ENCODE data around the gene ZNF132. TPM values are rescaled to one million over a fixed set of nuclear protein-coding genes. Genes with fewer than 3 reads are reported as not detected.

ZNF132 gene
- total and polyA plus RNA-seq, 9 of the 15 experiments (the other 6 are each of a cell fraction or from before 2014, with no cell fraction given), result 0.03 to 0.42 (median 0.10) TPM; not detected in 5

DNA sequence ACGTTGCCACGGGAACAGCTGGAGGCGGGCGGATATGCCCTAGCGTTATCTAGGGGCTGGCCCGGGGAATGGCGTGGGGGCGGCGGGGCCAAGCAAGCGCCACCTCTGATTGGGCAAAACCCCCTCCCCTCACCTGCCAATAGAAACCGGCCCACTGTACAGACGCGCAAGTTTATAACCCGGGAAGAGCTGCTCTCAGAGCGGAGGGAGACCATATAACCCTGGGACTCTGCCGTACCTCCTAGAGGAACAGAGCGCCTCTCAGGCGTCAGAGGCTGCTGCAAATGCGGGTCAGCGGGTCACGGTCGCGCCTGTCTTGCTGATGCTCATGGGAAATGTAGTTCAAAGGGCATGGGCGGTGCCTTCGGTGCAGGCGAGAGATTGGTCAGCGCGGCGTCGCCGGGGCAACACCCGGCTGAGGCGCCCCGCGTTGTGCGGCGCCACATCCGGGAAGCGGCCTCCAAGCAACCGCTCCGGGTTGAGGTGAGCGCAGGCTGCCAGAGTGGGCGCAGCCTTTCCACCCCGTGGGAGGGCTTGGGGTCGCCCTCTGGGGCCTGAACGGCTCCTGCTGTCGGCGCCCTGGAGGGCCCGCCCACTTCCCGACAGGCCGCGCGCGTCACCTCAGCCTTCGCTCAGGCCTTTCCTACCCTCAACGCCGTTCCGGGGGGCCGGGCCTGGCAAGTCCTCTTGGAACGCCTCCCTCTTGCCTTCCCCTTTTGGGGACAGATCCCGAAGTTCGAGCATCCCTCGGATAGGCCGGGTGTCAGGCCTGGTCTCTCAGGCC is 36.0 kb upstream of the ZNF132 start, which contains the start of gene ZNF446 (continued):
- TF ChIP-seq, protein P1, sequence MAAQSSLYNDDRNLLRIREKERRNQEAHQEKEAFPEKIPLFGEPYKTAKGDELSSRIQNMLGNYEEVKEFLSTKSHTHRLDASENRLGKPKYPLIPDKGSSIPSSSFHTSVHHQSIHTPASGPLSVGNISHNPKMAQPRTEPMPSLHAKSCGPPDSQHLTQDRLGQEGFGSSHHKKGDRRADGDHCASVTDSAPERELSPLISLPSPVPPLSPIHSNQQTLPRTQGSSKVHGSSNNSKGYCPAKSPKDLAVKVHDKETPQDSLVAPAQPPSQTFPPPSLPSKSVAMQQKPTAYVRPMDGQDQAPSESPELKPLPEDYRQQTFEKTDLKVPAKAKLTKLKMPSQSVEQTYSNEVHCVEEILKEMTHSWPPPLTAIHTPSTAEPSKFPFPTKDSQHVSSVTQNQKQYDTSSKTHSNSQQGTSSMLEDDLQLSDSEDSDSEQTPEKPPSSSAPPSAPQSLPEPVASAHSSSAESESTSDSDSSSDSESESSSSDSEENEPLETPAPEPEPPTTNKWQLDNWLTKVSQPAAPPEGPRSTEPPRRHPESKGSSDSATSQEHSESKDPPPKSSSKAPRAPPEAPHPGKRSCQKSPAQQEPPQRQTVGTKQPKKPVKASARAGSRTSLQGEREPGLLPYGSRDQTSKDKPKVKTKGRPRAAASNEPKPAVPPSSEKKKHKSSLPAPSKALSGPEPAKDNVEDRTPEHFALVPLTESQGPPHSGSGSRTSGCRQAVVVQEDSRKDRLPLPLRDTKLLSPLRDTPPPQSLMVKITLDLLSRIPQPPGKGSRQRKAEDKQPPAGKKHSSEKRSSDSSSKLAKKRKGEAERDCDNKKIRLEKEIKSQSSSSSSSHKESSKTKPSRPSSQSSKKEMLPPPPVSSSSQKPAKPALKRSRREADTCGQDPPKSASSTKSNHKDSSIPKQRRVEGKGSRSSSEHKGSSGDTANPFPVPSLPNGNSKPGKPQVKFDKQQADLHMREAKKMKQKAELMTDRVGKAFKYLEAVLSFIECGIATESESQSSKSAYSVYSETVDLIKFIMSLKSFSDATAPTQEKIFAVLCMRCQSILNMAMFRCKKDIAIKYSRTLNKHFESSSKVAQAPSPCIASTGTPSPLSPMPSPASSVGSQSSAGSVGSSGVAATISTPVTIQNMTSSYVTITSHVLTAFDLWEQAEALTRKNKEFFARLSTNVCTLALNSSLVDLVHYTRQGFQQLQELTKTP (IDR thresholded peaks at IDR 0.05; ENCODE audit: low read depth in 1 of 2, partially characterized antibody in 2 of 2), result peak in 1 of 2 experiments; percentile 89
- TF ChIP-seq ZNF431 (CRISPR knock-in tag; IDR thresholded peaks at IDR 0.05) (0 out of 2 replicates have a peak, but pooled peaks have one; percentile 46), JUNB (CRISPR knock-in tag; conservative IDR thresholded peaks at IDR 0.05) (no peak), DACH1 (IDR thresholded peaks at IDR 0.05; ENCODE audit: partially characterized antibody) (peak; percentile 82), HNRNPL (IDR thresholded peaks at IDR 0.05; ENCODE audit: low read depth, low read length) (peak; percentile 48; the same call in 1 of the 2 replicates), CREM (IDR thresholded peaks at IDR 0.05; ENCODE audit: low read depth) (peak; percentile 92), ZNF232 (CRISPR knock-in tag; IDR thresholded peaks at IDR 0.05) (no peak), ZNF395 (CRISPR knock-in tag; IDR thresholded peaks at IDR 0.05) (no peak), C11orf30 (IDR thresholded peaks at IDR 0.05; ENCODE audit: low read depth) (peak; percentile 66), CHD4 (IDR thresholded peaks at IDR 0.05; ENCODE audit: insufficient read depth, insufficient replicate concordance, low read depth, low read length, poor library complexity, severe bottlenecking) (no peak), TEAD1 (CRISPR knock-in tag; IDR thresholded peaks at IDR 0.05) (peak in 1 of 2 experiments; percentile 66; a peak in 1 of 4 replicates), FOXJ3 (CRISPR knock-in tag; IDR thresholded peaks at IDR 0.05) (no peak), ZNF140 (CRISPR knock-in tag; IDR thresholded peaks at IDR 0.05) (no peak), ZNF354B (CRISPR knock-in tag; IDR thresholded peaks at IDR 0.05) (no peak), HLTF (IDR thresholded peaks at IDR 0.05) (no peak; the same call in 1 of the 2 replicates), ETS2 (tag; IDR thresholded peaks at IDR 0.05; ENCODE audit: borderline replicate concordance, poor library complexity, severe bottlenecking) (no peak), TARDBP (IDR thresholded peaks at IDR 0.05) (no peak), GTF2A2 (tag; IDR thresholded peaks at IDR 0.05) (no peak)
- TF ChIP-seq, protein P2, sequence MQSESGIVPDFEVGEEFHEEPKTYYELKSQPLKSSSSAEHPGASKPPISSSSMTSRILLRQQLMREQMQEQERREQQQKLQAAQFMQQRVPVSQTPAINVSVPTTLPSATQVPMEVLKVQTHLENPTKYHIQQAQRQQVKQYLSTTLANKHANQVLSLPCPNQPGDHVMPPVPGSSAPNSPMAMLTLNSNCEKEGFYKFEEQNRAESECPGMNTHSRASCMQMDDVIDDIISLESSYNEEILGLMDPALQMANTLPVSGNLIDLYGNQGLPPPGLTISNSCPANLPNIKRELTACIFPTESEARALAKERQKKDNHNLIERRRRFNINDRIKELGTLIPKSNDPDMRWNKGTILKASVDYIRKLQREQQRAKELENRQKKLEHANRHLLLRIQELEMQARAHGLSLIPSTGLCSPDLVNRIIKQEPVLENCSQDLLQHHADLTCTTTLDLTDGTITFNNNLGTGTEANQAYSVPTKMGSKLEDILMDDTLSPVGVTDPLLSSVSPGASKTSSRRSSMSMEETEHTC (IDR thresholded peaks at IDR 0.05), result no peak

All from K562 (cell line).